Measurements from ENCODE around the gene SMPDL3B.

DNA sequence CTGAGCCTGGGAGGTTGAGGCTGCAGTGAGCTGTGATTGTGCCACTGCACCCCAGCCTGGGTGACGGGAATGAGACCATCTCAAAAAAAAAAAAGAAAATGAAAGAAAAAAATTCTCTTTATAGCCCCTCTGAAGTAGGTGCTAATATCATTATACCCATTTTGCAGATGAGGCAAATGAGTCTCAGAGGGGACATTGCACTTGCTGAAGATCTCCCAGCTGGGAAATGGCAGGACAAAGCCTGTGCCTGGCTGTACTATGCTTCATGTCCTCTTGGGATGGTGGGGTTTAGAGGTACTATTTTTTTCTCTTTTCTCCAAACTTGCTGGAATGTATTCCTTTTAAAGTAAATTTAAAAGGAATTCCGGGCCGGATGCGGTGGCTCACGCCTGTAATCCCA is 1.6 kb downstream of the SMPDL3B start:
- TF ChIP-seq CTCF (optimal IDR thresholded peaks at IDR 0.05 in 1 of 3, IDR thresholded peaks at IDR 0.05 in 1 of 3, conservative IDR thresholded peaks at IDR 0.05 in 1 of 3; ENCODE audit: extremely low read depth in 1 of 3, insufficient read depth in 2 of 3, low read length in 3 of 3) (no peak), EZH2 (IDR thresholded peaks at IDR 0.05; ENCODE audit: low read length) (no peak)
